K562 (cell line): Measurements from ENCODE around the gene NIPAL3. TPM values are rescaled to one million over a fixed set of nuclear protein-coding genes. Genes with fewer than 3 reads are reported as not detected.
A peak's percentile ranks its signal among the peaks of the same experiment; 100 is the strongest.

ENCODE experiments used
- ASH1L ChIP-seq: fragments of 450-650 bp; IDR thresholded peaks from 2 replicates; pipeline ENCODE4 v1.6.1; 2018; ENCODE audit warnings: borderline replicate concordance, mild to moderate bottlenecking, low read depth; ENCODE audit not compliant: partially characterized antibody
- CXXC5 ChIP-seq: fragments of 250-450 bp; sonication (Bioruptor Pico); IDR thresholded peaks from 2 replicates; pipeline ENCODE4 v1.8.0; 2022; ENCODE audit warnings: inconsistent platforms, mild to moderate bottlenecking, moderate library complexity
- E4F1 ChIP-seq: fragments of 250-450 bp; sonication (Bioruptor Pico); IDR thresholded peaks from 2 replicates; pipeline ENCODE4 v1.5.0; 2021; ENCODE audit warnings: mild to moderate bottlenecking, borderline replicate concordance
- EP400 ChIP-seq: fragments of 450-650 bp; IDR thresholded peaks from 2 replicates; pipeline ENCODE4 v1.6.1; 2017; ENCODE audit warnings: antibody characterized with exemption, mild to moderate bottlenecking, moderate library complexity
- HDAC6 ChIP-seq: IDR thresholded peaks from 2 replicates; pipeline ENCODE4 v1.6.1; 2012; ENCODE audit warnings: low read depth, mild to moderate bottlenecking, control low read depth, inconsistent platforms, low read length, moderate library complexity
- IRF9 ChIP-seq: fragments of 450-650 bp; IDR thresholded peaks from 2 replicates; pipeline ENCODE4 v1.6.1; 2016; ENCODE audit warnings: missing biosample characterization, missing genetic modification characterization
- RBM39 ChIP-seq: fragments of 200-400 bp; formaldehyde crosslinking; optimal IDR thresholded peaks from 2 replicates; pipeline ENCODE3; 2018; ENCODE audit warnings: low read depth, low read length
- TBP ChIP-seq: optimal IDR thresholded peaks from 2 replicates; pipeline ENCODE3; 2011; ENCODE audit warnings: low read depth, low read length, improper control_type of control experiment
- YY1 ChIP-seq, 3 experiments: IDR thresholded peaks; 2 replicates each; pipeline ENCODE4 v1.6.1; 2011; ENCODE audit warnings: low read length in 2 of 3, mild to moderate bottlenecking in 2 of 3, moderate library complexity in 2 of 3, borderline replicate concordance in 1 of 3, control low read depth in 1 of 3, low read depth in 1 of 3; ENCODE audit not compliant: insufficient read depth in 3 of 3, insufficient replicate concordance in 2 of 3, control insufficient read depth in 1 of 3, insufficient read length in 1 of 3; ENCODE audit errors: extremely low read depth in 1 of 3
- ZNF134 ChIP-seq: fragments of 250-450 bp; sonication (Bioruptor Pico); conservative IDR thresholded peaks from 2 replicates; pipeline ENCODE4 v1.4.0; 2020
- ZNF318 ChIP-seq, 2 experiments: fragments of 450-650 bp; IDR thresholded peaks; 2 replicates each; pipeline ENCODE4 v1.6.1; 2016; ENCODE audit warnings: mild to moderate bottlenecking in 2 of 2, borderline replicate concordance in 1 of 2, low read depth in 1 of 2, moderate library complexity in 1 of 2
- ZSCAN29 ChIP-seq: fragments of 450-650 bp; IDR thresholded peaks from 2 replicates; pipeline ENCODE4 v1.6.1; 2017
- polyA plus RNA-seq, 8 experiments: library from polyadenylated mRNA; depleted of rRNA in 4 of 8; stranded (reverse) in 5 of 8; unstranded in 3 of 8; fragments of >200 nt; fragmentation: Nextera tagmentation in 2 of 8; fragmentation: Illumina TruSeq in 1 of 8; extraction: Ambion mirVana in 2 of 8; extraction: Trizol in 1 of 8; gene quantifications; 2 replicates each; pipeline versions ENCODE4 v1.2.1 to v1.2.3, GENCODE V29; 2011 to 2014; ENCODE audit warnings: inconsistent platforms in 1 of 8, missing spikeins in 1 of 8
- total RNA-seq, 7 experiments: library from RNA; depleted of rRNA in 6 of 7; stranded (reverse); fragments of >200 nt in 6 of 7; fragmentation: Illumina TruSeq in 2 of 7; extraction: Trizol in 2 of 7; gene quantifications; 2 replicates each; pipeline versions ENCODE4 v1.2.1 to v1.2.3, GENCODE V29; 2011 to 2021; ENCODE audit warnings: low replicate concordance in 1 of 7

NIPAL3 gene
- total and polyA plus RNA-seq, 9 of the 15 experiments (the other 6 are each of a cell fraction or from before 2014, with no cell fraction given) = 10.5 to 26.3 (median 16.0) TPM

- TF ChIP-seq IRF9 (tag) (no peak), ZNF134 (CRISPR knock-in tag) (no peak), ASH1L (peak; percentile 16), YY1 (IDR thresholded peaks at IDR 0.05; ENCODE audit: borderline replicate concordance in 1 of 3, control insufficient read depth in 1 of 3, extremely low read depth in 1 of 3, insufficient read depth in 3 of 3, insufficient read length in 1 of 3, insufficient replicate concordance in 2 of 3, low read depth in 1 of 3, low read length in 2 of 3) (peak in 1 of 3 experiments; percentile 8), EP400 (0 out of 2 replicates have a peak, but pooled peaks have one; percentile 2), TBP (peak; percentile 45), RBM39 (no peak), CXXC5 (CRISPR knock-in tag) (peak; percentile 33), HDAC6 (no peak), ZSCAN29 (no peak), ZNF318 (IDR thresholded peaks at IDR 0.05; ENCODE audit: borderline replicate concordance in 1 of 2, low read depth in 1 of 2) (no peak), E4F1 (no peak)
Measured at GRCh38 chr1:24416666-24417391, 1.2 kb downstream of the NIPAL3 start (continued).
